Measurements from ENCODE around the gene LRRTM3.

Gene LRRTM3

DNA sequence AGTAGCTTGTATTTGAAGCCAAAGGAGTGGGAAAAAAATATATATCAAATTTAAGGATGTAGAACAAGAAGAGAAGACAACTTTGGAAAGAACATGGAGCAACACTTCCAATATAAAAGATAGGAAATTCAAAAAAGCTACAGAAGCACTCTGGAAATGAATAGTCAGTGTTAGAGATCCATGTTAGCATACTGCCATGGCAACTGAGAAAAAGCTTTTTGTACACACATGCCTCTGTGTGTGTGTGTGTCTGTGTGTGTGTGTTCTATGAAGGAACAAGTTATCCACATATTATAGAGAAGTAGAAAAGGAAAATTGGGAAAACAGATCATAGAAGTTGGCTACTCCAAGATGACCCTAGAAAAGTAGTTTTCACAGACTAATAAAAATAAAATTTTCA, 96.3 kb downstream of the LRRTM3 start:
- no peak for DNase-seq (ENCODE audit: low read depth)

DNA sequence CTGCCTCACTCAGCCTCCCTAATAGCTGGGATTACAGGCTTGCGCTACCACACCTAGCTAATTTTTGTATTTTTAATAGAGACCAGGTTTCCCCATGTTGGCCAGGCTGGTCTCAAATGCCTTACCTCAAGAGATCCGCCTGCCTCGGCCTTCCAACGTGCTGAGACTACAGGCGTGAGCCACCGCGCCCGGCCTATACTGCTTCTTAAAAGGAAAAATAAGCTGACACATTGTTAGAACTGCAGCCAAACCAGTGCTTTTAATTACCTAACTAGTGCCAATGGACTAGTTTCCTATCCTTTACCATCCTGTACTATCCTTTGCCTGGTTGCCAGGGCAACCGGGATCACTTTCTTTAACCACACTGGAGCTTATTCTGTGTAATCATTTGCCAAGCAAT, 108.0 kb downstream of the LRRTM3 start:
- no peak for DNase-seq (ENCODE audit: low read depth)

DNA sequence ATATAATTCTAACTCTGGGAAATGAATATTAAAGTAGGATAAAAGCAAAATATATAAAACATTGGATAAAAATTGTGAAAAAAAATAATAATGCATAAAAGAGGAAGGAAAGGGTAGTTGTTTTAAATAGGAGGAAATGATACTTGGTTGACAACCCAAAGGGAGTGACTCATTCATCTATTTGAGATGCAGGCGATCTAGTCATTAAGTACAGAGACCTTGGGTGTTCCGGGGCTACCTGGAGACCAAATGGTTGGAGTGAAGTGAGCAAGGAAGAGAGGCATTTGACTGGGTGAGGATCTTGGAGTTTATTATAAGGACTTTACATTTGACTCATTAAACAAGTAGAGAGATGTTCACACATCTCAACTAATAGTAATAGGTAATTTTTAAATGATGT, 111.0 kb downstream of the LRRTM3 start:
- no peak for DNase-seq (ENCODE audit: low read depth)

DNA sequence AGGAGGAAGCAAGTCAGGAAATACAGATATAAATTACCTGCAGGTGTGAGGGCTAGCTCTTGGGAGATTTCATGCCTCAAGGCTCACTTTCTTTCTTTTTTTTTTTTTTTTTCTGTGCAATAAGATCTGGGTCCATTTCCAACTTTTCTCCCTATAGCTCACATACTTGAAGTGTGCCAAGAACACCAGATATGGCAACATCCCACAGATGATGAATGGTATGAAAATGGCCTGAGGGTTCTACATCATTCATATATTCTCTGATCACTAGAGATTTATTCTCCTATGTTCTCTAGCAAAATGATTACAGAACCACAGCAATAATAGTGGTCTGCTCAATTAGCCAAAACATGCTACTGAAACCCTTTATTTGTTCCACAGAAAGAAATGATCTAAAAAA, 117.2 kb downstream of the LRRTM3 start:
- DNase-seq (ENCODE audit: low read depth), result no peak

DNA sequence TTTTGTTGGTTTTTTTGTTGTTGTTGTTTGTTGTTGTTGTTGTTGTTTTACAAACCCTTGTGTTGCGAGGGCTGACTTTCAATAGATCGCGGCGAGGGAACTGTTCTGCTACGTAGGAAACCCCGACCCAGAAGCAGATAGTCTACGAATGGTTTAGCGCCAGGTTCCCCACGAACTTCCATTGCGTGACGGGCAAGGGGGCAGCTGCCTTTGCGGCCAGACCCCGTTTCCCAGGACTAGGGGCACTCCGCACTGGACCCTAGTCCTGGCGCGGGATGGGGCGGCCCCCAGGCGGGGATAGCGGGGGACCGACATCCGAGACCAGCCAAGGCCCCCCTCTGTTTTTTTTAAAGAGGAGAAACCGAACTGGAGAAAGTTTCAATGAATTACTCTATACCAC, 119.6 kb downstream of the LRRTM3 start:
- no peak for DNase-seq (ENCODE audit: low read depth)

DNA sequence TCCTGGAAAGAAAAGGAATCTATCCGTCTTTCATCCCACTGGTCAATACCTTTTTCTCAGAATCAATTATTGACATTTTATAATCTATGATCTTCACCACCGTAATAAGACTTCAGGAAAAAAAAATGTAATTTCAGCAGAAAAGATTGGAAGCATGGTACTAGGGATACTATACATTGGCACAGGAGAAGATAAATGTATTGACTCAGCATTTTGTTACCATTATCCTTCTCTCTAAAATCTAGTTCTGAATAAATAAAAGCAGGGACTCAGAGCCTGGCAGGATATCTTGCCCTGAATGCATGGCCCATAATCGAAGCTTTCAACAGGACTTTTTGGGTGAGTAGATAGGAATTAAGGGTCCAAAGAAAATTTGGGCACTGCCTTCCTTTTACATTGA, 120.7 kb downstream of the LRRTM3 start:
- DNase-seq (ENCODE audit: low read depth), result no peak

DNA sequence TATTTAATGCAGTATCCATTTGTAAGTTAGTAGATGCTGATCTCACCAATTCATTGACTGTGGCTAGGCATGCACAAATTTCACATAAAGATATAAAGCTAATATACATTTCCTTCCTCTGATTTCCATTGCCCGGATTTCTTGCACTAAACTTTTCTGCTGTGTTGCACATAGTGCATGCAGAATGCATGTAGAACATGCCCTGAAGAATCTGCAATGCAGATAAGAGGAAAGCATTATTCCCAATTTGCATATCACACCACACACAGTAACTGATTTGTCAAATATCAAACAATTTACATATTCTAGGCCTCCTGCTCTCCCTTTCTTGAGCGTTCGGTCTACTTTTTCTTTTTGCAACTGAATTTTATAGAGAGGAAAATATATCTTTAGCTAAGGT, 124.2 kb downstream of the LRRTM3 start:
- no peak for DNase-seq (ENCODE audit: low read depth)

DNA sequence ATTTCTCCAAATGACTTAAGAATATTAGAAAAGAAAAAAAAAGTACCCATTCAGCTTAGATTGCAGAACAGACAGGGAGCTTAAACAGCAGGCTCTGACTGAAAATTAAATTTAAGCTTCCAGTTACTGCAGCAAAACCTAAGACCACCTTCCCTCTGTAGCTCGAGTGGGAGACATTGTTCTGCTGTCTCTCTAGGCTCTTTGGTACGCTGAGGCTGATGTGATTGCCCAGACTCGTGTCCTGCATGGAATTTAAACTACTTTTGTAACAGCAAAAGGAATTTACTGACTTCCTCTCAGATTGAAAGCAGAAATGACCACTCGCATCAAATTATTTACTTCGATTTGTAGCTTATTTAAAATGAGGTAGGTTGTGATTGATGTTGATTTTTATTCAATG, 124.6 kb downstream of the LRRTM3 start:
- no peak for DNase-seq (ENCODE audit: low read depth)

DNA sequence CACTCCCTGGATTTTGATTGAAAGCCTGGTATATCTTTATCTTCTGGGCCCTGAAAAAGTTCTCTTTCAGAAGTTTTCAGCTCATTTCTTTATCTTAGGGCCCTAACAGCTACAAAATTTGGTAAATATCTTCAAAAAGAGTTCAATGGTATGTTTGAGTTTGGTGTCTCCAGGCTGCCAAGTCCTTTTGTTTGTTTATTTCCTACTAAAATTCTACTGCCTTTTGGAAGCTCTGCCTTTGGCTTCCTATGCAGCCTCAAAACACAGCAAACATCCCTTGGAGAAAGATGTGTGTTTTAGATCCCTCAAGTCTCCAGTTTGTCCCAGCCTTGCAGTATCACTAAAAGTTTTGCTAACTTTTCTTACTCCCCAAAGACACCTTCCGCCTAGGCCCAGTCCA, 146.8 kb downstream of the LRRTM3 start:
- no peak for DNase-seq (ENCODE audit: low read depth)

DNA sequence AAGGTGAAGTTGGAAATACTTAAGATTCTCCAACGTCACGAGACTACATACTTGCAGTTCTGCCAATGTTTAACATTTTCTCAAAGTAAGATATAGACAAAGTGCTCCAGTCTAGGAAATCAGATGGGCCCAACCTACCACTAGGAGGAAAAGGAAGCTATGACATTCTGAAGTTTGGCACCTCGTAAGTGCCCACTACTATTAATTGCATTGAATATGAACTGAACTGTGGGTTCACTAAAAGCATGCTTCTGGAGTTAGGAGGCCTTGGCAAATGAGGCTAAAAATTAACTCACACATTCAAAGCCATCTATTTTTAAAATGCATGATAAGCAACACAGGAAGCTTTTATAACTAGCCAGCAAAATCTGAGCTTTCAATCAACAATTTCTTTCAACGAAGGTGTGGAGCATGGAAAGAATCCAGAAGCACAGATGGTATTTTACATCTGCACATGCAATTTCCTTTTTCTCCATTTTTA, 149.7 kb downstream of the LRRTM3 start:
- no peak for DNase-seq (ENCODE audit: low read depth)

DNA sequence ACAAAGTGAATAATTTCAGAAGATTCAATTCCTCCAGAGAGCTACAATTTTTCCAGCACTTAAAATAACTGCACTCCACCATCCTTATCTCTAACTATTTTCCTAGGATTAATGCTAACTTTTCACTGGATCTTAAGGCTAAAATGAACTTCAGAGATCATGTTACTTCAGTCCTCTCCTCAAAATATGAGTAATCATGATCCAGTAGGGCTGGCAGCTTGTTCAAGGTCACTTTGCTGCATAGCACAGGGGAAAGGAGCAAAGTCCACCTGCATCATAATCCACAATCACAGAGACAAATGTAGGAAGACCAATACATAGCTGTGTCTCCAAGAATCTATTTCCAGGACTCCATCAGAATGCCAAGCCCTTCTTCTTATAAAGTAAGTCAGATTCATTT, 150.3 kb downstream of the LRRTM3 start:
- peak; percentile 29 for DNase-seq (ENCODE audit: low read depth)

DNA sequence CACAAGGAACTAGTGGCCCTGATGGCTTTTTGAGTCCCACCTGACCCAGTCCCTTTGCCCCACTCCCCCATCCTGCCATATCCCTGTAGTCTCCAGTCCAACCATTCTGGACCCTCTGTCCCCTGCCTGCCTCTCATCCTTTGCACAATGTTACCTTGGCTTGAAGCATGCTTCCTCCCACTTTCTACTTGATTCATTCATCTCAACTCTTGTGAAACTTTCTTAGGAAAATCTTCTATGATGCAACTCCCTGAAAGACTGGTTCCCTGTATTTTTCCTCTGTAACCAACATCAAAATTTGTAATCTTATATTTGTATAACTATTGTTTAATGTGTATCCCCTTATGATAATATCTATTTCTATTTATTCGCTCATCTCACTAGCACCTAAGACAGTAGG, 151.5 kb downstream of the LRRTM3 start:
- peak; percentile 67 for DNase-seq (ENCODE audit: low read depth)

DNA sequence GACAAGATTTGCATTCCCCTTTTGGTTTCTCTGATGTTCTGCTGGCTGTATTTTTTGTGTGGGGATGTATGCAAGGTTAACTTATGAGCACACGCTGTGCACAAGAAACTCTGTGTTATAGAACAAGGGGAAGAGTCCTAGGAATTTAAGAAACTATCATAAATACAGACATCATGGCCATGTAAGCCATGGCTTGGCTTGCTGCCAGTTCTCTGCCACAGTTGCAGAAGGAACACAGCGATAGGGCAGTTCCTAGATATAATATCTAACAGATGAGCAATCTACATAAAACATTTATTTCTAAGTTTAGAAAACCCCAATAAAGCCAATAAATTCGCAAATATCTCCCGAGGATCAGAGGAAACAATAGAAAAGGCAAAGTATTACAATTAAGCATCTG, 153.3 kb downstream of the LRRTM3 start:
- peak; percentile 42 for DNase-seq (ENCODE audit: low read depth)

DNA sequence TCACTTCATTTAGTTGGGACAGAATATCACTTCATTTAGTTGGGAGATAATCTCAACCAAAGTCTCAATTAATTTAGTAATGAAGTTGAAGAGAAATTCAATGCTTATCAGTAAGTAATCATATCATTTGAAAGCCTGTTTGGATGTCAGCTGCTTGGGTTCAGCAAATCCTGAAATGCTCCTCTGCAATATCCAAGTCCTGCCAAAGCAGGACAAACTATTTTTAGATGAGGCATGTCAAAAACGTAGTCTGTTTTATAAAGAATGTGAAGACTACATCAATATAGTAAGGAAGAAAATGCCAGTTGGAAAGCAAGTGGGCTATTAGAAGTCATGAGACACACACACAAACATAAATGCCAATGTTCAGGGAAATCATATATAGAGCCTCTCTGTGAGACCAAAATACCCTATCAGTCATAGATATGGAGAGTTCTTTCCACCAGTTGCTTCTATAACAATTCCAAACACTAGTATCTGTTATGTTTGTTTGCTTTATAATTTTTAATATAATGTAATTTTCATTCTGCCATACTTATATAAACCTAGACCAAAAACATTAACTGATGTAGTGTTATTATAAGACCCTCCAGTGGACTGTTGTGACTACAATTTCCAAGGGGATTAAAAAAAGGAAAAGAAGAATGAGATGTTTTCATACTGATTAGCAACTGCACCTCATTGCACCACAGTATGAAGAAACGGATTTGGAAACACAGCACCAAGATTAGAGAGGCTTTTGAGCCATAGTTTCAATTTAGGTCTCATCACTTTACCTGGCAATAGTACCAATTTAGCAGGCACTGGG, 160.7 kb downstream of the LRRTM3 start:
- peak; percentile 9 for DNase-seq (ENCODE audit: low read depth)

DNA sequence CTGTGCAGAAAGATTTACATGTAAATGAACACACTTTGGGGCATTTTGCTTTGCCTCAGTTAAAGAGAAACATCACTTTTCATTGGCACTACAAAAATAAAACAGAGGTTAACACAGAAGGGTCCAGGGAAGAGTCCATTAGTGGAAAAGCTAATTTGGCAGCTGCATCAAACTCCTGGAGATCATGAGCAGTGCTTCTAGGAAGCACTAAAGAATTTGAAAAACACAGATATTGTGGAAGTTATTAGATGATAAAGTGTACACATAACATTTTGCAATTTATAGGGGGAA, 161.2 kb downstream of the LRRTM3 start:
- no peak for DNase-seq (ENCODE audit: low read depth)

DNA sequence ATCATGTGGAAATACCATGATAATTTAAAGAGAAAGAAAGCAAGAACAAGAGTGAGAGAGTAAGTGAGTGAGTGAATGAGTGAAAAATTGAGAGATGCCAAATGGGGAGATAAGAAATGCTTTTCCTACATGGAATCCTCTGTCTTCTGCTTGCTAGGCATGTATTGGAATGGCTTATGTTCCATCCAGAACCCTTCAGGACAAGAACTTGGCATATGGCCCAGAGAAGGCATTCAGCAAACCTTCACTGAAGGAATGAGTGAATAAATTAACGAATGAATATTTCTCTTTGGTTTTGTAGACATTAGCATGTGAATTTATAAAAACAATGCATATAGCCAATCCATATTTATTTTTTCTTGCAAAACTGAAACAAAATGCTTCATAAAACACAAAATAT, 162.2 kb downstream of the LRRTM3 start:
- DNase-seq (ENCODE audit: low read depth), result peak; percentile 13

DNA sequence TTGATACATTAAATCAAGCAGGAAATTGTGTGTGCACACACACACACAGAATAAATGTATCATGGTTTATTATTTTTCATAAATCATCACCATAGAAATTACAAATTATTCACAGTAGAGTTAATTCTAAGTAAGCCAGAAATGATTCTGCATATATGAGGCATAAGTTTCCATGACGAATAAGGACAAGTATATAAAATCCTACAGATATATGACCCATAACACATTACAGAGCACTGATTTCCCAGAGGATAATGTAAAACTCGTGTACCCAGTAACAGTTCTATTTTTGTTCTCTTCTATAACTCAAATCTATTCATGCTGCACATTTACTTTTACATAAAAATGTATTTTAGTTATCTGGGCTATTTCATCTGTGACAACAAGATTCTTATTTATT, 169.7 kb downstream of the LRRTM3 start:
- DNase-seq (ENCODE audit: low read depth), result no peak

DNA sequence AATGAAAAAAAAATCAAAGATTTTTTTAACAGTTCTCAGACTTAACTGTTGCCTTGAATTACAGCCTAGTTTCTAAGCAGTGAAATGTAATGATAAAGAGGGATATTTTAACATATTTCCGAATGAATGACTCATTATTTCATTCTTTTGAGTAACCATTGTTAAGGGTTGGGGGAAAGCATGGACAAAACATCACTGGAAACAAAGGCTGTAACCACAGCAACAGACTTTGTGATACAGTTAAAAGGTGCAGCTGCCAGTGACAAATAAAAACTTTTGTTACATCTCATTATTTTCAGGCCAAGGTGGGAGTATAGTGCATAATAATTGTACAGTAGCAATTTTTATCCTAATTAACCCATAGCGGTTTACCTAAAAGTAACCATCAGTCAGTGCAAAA, 172.6 kb downstream of the LRRTM3 start:
- DNase-seq (ENCODE audit: low read depth), result no peak

DNA sequence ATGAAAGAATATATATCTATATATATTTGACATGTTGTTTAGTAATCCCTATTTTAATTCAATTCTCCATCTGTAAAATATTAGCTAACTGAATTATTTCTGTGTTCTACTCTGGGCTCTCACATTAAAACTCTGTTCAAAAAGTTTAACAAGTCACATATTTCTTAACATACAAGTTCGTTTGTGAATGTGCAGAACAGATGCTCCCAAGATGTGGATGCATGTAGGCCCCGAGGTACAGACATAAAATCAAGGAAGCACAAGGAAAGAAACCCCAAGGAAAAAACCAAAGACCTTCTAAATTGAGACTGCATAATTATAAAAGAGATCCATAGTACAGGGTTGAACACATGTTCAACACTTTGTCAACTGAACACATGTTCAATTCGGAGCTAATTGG, 175.1 kb downstream of the LRRTM3 start:
- DNase-seq (ENCODE audit: low read depth), result no peak

DNA sequence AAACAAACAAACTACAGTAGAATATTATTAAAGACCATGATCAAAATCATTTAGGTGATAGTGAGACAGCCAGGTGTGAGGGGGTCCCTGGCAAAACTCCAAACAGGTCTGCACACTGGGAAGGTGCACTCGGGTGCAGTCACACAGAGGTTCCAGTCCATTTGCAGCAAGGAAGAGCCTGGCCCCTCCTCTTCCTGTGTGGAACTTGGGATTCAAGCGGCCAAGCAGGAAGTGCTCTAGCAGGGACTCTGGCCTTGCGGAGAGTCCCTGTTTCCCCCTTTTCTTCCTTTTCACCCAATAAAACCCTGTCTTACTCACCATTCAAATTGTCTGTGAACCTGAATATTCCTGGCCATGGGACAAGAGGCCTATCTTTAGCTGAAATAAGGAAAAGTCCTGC, 181.8 kb downstream of the LRRTM3 start:
- DNase-seq (ENCODE audit: low read depth), result no peak

DNA sequence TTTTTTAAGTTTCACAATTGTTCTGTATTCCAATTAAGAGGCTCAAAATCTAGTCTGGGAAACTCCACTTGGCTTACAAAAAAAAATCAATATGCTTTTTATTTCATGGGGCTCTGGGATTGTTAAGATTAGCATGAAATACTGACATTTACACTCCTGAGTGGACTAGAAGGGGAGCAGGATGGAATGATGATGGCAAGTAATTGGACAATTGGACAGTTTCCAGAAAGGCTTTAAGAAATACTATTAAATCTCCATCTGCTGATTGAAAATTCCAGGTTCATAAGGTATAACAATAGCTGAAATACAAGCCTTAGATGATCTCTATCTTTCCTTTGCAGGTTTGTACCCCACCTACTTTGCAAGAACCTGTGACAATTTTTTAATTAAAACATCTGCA, 184.4 kb downstream of the LRRTM3 start:
- DNase-seq (ENCODE audit: low read depth), result no peak

DNA sequence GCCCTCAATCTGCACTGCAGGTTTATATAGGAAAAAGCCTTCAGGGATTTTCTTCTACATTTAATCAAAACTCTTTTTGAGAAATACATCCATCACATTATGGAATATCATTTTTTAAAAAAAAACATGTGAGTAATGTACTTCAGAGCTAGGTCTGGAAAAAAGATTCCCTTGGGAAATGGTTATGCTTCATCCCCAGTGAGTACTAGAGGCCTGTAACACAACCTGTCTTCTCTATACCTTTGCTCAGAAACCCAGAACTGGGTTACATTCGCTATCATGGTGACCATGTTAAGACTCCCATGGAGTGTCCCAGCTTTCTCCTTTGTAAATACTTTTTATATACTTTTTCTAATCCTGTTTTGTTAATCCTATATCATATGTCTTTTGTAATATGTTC, 186.9 kb downstream of the LRRTM3 start:
- no peak for DNase-seq (ENCODE audit: low read depth)

DNA sequence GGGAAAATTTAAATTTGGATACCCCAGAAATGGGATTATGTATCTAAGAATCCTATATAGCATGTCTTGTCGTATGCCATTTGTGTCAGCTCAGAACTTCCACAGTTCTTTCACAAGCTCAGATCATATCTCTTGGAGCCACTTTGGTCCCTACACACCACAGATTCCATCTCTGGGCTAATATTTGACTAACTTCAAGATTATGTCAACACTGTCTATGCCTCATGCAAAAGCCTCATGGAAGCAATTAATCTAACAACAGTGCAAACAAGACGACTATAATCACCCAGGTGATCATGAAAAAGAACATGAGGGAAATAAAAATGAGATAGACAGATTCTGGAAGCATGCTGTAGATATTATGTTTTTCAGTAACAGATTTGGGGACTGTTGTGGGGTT, 189.1 kb downstream of the LRRTM3 start:
- DNase-seq (ENCODE audit: low read depth), result no peak

DNA sequence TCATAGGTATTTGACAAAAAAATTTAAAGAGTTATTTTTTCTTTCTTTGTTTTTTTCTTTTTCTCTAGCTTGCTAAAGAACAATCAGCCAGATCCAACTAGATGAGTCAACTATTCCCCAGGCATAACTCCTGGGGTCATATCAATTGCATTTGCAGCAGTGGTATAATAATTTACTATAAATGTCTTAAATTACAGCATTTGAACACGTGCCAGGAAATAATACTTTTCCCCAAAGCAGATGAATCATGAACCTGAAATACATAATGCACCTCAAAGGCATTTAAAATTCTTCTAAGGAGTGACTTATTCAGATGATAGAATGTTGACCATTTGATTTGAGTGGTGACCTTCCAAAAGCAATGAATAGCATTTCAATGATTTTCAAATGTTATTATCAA, 190.1 kb downstream of the LRRTM3 start:
- peak; percentile 53 for DNase-seq (ENCODE audit: low read depth)

DNA sequence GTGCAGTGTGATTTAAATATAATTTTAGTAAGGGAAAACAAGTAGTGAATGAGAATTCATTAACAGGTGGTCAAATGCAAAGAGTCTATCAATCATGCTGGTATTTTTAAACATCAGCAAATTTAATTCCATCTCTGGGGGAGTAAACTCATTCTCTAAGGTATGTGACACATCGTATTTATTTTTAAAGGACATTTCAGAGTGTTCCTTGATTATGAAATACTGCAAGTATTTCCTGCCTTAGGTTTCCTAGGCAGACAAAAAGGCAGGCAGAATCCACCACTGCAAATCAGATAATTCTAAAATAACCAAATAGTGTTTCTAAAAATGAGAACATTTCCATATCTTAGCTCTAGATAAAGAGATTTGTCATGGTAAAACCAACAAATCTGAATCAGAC, 193.8 kb downstream of the LRRTM3 start:
- peak; percentile 8 for DNase-seq (ENCODE audit: low read depth)
